Right hindlimb (tissue), 1 donor: ENCODE measurements around the gene MARCHF3.
"Not testable (repeated sequence)": the region's sequence is repeated elsewhere in the genome, so short reads cannot be mapped to it uniquely, and the experiment has no call there.

Experiments used
- DNase-seq: peaks from one replicate; pipeline ENCODE4 v3.0.0-alpha.2; 2018

MARCHF3 gene

GRCh38 chr5:126914801-126915436 is 115.4 kb downstream of the MARCHF3 start:
- no peak for DNase-seq

GRCh38 chr5:126912616-126913200 is 117.7 kb downstream of the MARCHF3 start:
- DNase-seq, result no peak

- no peak for DNase-seq
Observed at GRCh38 chr5:126911986-126912385, 118.4 kb downstream of the MARCHF3 start.

- DNase-seq, result no peak
Observed at GRCh38 chr5:126909856-126910255, 120.5 kb downstream of the MARCHF3 start.

- DNase-seq, result not testable (repeated sequence)
Observed at GRCh38 chr5:126904407-126904806, 126.0 kb downstream of the MARCHF3 start.

- no peak for DNase-seq
Observed at GRCh38 chr5:126900796-126901195, 129.6 kb downstream of the MARCHF3 start.

- no peak for DNase-seq
Observed at GRCh38 chr5:126899476-126899875, 130.9 kb downstream of the MARCHF3 start.

GRCh38 chr5:126897851-126898630 is 132.3 kb downstream of the MARCHF3 start:
- DNase-seq, result no peak

GRCh38 chr5:126896170-126896702 is 134.1 kb downstream of the MARCHF3 start:
- no peak for DNase-seq

- DNase-seq, result not testable (repeated sequence)
Observed at GRCh38 chr5:126895712-126896111, 134.6 kb downstream of the MARCHF3 start.

GRCh38 chr5:126890414-126890813 is 139.9 kb downstream of the MARCHF3 start:
- DNase-seq, result not testable (repeated sequence)

- DNase-seq, result no peak
Observed at GRCh38 chr5:126888175-126888574, 142.2 kb downstream of the MARCHF3 start.

GRCh38 chr5:126884269-126884819 is 146.0 kb downstream of the MARCHF3 start:
- DNase-seq, result no peak

- DNase-seq, result no peak
Observed at GRCh38 chr5:126883564-126884245, 146.7 kb downstream of the MARCHF3 start.

GRCh38 chr5:126881821-126882600 is 148.3 kb downstream of the MARCHF3 start:
- DNase-seq, result no peak

- DNase-seq, result no peak
Observed at GRCh38 chr5:126878634-126879033, 151.7 kb downstream of the MARCHF3 start.

GRCh38 chr5:126878085-126878484 is 152.3 kb downstream of the MARCHF3 start:
- DNase-seq, result no peak

- DNase-seq, result no peak
Observed at GRCh38 chr5:126877602-126878001, 152.8 kb downstream of the MARCHF3 start.

- DNase-seq, result no peak
Observed at GRCh38 chr5:126875303-126875785, 155.0 kb downstream of the MARCHF3 start.

- peak; percentile 69 for DNase-seq
Observed at GRCh38 chr5:126872561-126873354, 157.6 kb downstream of the MARCHF3 start.

GRCh38 chr5:126871441-126871840 is 158.9 kb downstream of the MARCHF3 start:
- DNase-seq, result no peak
